OCI-LY1 (cell line): Measurements from ENCODE around the gene TXNRD1.

ENCODE experiments used
- H2AFZ ChIP-seq: fragments of 200-600 bp; sonication (generic), shearing (Covaris generic); 2 replicates; pipeline ENCODE4 v1.6.0; 2014; ENCODE audit warnings: antibody characterized with exemption, mild to moderate bottlenecking, low read length
- H3F3A ChIP-seq: fragments of 200-600 bp; sonication (generic), shearing (Covaris generic); 2 replicates; pipeline ENCODE4 v1.6.0; 2014; ENCODE audit warnings: mild to moderate bottlenecking, antibody characterized with exemption, low read length, moderate library complexity; ENCODE audit not compliant: insufficient read depth
- H3K27ac ChIP-seq: fragments of 200-600 bp; sonication (generic); 2 replicates; pipeline ENCODE4 v1.5.1; 2014; ENCODE audit warnings: low read length, mixed run types, mild to moderate bottlenecking, low read depth; ENCODE audit not compliant: poor library complexity, severe bottlenecking
- H3K27me3 ChIP-seq: fragments of 200-600 bp; sonication (generic); 2 replicates; pipeline ENCODE4 v1.6.0; 2014; ENCODE audit warnings: antibody characterized with exemption, mild to moderate bottlenecking, low read length, moderate library complexity; ENCODE audit not compliant: insufficient read depth
- H3K36me3 ChIP-seq: fragments of 200-600 bp; sonication (generic); 2 replicates; pipeline ENCODE4 v1.6.1; 2014; ENCODE audit warnings: mild to moderate bottlenecking, antibody characterized with exemption, low read length, moderate library complexity, mixed read lengths; ENCODE audit not compliant: insufficient read depth
- H3K4me1 ChIP-seq: fragments of 200-600 bp; sonication (generic); 2 replicates; pipeline ENCODE4 v1.5.1; 2014; ENCODE audit warnings: mild to moderate bottlenecking, low read length, moderate library complexity; ENCODE audit not compliant: insufficient read depth, severe bottlenecking
- H3K4me2 ChIP-seq: fragments of 200-600 bp; sonication (generic), shearing (Covaris generic); 2 replicates; pipeline ENCODE4 v1.6.1; 2014; ENCODE audit warnings: low read length
- H3K4me3 ChIP-seq: fragments of 200-600 bp; sonication (generic); 2 replicates; pipeline ENCODE4 v1.5.1; 2014; ENCODE audit warnings: low read length, low read depth, mild to moderate bottlenecking, mixed read lengths; ENCODE audit not compliant: poor library complexity, severe bottlenecking
- H3K79me2 ChIP-seq: fragments of 200-600 bp; shearing (Covaris generic); 2 replicates; pipeline ENCODE4 v1.6.1; 2016; ENCODE audit warnings: mixed run types, low read length, mixed read lengths; ENCODE audit not compliant: insufficient read depth
- H3K9ac ChIP-seq: fragments of 200-600 bp; sonication (generic), shearing (Covaris generic); 2 replicates; pipeline ENCODE4 v1.6.1; 2014; ENCODE audit warnings: mild to moderate bottlenecking, low read length, mixed read lengths
- H3K9me2 ChIP-seq: fragments of 200-600 bp; sonication (generic), shearing (Covaris generic); 2 replicates; pipeline ENCODE4 v1.6.1; 2014; ENCODE audit warnings: low read depth, mild to moderate bottlenecking, low read length, mixed read lengths
- H3K9me3 ChIP-seq: fragments of 200-600 bp; shearing (Covaris generic); 2 replicates; pipeline ENCODE4 v1.6.1; 2014; ENCODE audit warnings: low read length, mixed read lengths
- H4K20me1 ChIP-seq: fragments of 200-600 bp; sonication (generic), shearing (Covaris generic); 2 replicates; pipeline ENCODE4 v1.6.0; 2016; ENCODE audit warnings: mild to moderate bottlenecking, low read length; ENCODE audit not compliant: insufficient read depth
- EZH2 ChIP-seq: fragments of 200-600 bp; sonication (generic), shearing (Covaris generic); IDR thresholded peaks from 2 replicates; pipeline ENCODE4 v1.8.0; 2017; ENCODE audit warnings: borderline replicate concordance, mixed run types, mild to moderate bottlenecking, antibody characterized with exemption, low read length, moderate library complexity, mixed read lengths
- TF ChIP-seq, protein P1 (sequence below): fragments of 200-600 bp; sonication (generic), shearing (Covaris generic); IDR thresholded peaks from 2 replicates; pipeline ENCODE4 v1.5.1; 2017; ENCODE audit warnings: mild to moderate bottlenecking, antibody characterized with exemption, low read length, moderate library complexity, mixed read lengths

The TXNRD1 gene

GRCh38 chr12:104305349-104305748, 89.8 kb downstream of the TXNRD1 start:
- no peaks in the 10 kb centered on the region for H4K20me1 ChIP-seq
- no peak overlapping the region for H3K4me3 ChIP-seq
- no peak overlapping the region for H3K9ac ChIP-seq
- H3K4me2 ChIP-seq, result no peak overlapping the region
- no peak overlapping the region for H3K27ac ChIP-seq
- H3K79me2 ChIP-seq, result peaks cover 77% of the 10 kb centered on the region
- H3K4me1 ChIP-seq, result no peaks in the 10 kb centered on the region
- H2AFZ ChIP-seq, result no peak overlapping the region
- no peaks in the 10 kb centered on the region for H3K27me3 ChIP-seq
- H3K36me3 ChIP-seq, result peaks cover 40% of the 10 kb centered on the region
- TF ChIP-seq, protein P1, sequence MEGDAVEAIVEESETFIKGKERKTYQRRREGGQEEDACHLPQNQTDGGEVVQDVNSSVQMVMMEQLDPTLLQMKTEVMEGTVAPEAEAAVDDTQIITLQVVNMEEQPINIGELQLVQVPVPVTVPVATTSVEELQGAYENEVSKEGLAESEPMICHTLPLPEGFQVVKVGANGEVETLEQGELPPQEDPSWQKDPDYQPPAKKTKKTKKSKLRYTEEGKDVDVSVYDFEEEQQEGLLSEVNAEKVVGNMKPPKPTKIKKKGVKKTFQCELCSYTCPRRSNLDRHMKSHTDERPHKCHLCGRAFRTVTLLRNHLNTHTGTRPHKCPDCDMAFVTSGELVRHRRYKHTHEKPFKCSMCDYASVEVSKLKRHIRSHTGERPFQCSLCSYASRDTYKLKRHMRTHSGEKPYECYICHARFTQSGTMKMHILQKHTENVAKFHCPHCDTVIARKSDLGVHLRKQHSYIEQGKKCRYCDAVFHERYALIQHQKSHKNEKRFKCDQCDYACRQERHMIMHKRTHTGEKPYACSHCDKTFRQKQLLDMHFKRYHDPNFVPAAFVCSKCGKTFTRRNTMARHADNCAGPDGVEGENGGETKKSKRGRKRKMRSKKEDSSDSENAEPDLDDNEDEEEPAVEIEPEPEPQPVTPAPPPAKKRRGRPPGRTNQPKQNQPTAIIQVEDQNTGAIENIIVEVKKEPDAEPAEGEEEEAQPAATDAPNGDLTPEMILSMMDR, result no peak
- no peak for TF ChIP-seq EZH2
- no peaks in the 10 kb centered on the region for H3K9me2 ChIP-seq
- no peaks in the 10 kb centered on the region for H3K9me3 ChIP-seq
- no peaks in the 10 kb centered on the region for H3F3A ChIP-seq

DNA sequence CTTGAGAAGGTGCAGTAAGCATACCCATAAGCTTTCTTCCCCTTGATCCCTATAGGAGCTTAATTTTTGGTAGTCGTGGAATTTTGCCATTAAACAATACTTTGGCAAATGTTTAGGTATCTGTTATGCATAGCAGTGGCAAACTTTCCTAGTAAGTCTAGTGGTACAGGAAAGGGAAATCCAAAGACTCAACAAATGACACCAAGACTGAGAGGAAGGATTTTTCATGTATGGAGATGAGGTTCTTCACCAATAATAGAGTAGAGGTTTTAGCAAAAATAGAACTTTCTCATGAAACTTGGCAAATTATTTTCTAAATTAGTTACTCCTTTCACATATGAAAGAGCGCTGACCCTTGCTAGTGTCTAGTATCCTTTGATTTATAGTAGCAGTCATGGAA, 90.8 kb downstream of the TXNRD1 start:
- no peak overlapping the region for H3K4me2 ChIP-seq
- no peak overlapping the region for H3K27ac ChIP-seq
- no peaks in the 10 kb centered on the region for H3K27me3 ChIP-seq
- TF ChIP-seq EZH2, result no peak
- H3K4me1 ChIP-seq, result no peaks in the 10 kb centered on the region
- no peaks in the 10 kb centered on the region for H4K20me1 ChIP-seq
- peaks cover 49% of the 10 kb centered on the region for H3K36me3 ChIP-seq
- H3K4me3 ChIP-seq, result no peak overlapping the region
- no peaks in the 10 kb centered on the region for H3F3A ChIP-seq
- H3K9ac ChIP-seq, result no peak overlapping the region
- H3K9me2 ChIP-seq, result no peaks in the 10 kb centered on the region
- H3K79me2 ChIP-seq, result peaks cover 72% of the 10 kb centered on the region
- H2AFZ ChIP-seq, result no peak overlapping the region
- no peaks in the 10 kb centered on the region for H3K9me3 ChIP-seq

DNA sequence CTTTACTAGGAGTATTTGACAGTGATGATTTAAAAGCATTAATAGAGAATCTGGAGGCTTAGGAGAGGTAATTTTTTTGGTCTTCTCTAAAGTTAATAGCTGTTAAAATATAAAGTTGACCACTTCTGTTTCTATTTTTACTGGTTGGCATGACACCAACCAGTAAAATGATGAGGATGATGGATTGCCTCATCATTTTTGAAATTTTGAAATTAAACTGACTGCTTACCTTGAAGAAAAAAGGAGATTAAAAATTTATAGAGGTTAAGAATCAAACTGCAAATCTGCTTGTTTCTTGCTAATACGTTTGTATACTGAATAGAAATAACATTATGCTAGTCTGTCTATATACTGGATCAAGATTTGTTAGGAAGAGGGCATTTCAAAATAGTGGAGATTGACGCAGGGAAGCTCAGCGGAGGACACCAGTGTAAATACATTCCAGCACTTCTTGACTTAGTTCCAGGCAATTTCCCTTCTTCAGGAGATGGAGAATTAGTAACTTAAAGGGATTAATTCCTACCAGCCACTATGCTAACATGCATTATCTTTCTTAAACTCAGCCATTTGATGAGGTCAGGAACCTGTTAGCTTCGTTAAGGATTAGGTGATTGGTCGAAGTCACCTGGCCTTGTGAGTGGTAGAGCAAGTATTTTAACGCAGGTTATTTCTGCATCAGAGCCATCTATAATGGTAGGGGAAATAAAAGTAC, 91.5 kb downstream of the TXNRD1 start:
- no peak overlapping the region for H3K4me2 ChIP-seq
- H3K9ac ChIP-seq, result no peak overlapping the region
- no peaks in the 10 kb centered on the region for H3K27me3 ChIP-seq
- H3F3A ChIP-seq, result no peaks in the 10 kb centered on the region
- no peak overlapping the region for H2AFZ ChIP-seq
- H3K9me2 ChIP-seq, result no peaks in the 10 kb centered on the region
- no peaks in the 10 kb centered on the region for H4K20me1 ChIP-seq
- no peak overlapping the region for H3K4me3 ChIP-seq
- H3K36me3 ChIP-seq, result peaks cover 45% of the 10 kb centered on the region
- no peaks in the 10 kb centered on the region for H3K4me1 ChIP-seq
- H3K9me3 ChIP-seq, result no peaks in the 10 kb centered on the region
- H3K27ac ChIP-seq, result no peak overlapping the region
- peaks cover 65% of the 10 kb centered on the region for H3K79me2 ChIP-seq
- TF ChIP-seq, protein P1, result no peak
- TF ChIP-seq EZH2, result no peak

DNA sequence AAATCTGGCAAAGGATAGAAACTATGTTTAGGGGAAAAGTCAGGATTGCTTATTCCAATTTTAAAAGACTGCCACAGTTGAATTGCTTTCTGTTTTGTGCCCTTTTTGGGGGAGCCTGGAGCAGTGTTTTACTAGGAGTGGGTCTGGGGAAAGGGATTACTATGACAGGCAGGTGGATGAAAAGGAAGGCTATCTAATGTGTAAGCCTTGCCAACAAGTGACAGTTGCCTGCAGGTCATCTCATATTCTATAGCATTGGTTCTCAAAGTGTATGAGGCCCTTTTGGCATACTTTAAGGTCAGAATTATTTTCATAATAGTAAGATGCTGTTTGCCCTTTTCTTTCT, 92.0 kb downstream of the TXNRD1 start:
- Histone ChIP-seq H3F3A (no peaks in the 10 kb centered on the region), H4K20me1 (no peaks in the 10 kb centered on the region), H3K36me3 (peaks cover 49% of the 10 kb centered on the region), H3K9ac (no peak overlapping the region), H2AFZ (no peak overlapping the region), H3K27me3 (no peaks in the 10 kb centered on the region), H3K27ac (no peak overlapping the region), H3K4me2 (no peak overlapping the region), H3K4me3 (no peak overlapping the region), H3K4me1 (no peaks in the 10 kb centered on the region), H3K79me2 (peaks cover 62% of the 10 kb centered on the region), H3K9me3 (no peaks in the 10 kb centered on the region), H3K9me2 (no peaks in the 10 kb centered on the region)
- no peak for TF ChIP-seq EZH2
- TF ChIP-seq, protein P1, result no peak
